Subcutaneous adipose tissue (tissue), 4 donors: ENCODE measurements around the gene RAB20. TPM values are rescaled to one million over a fixed set of nuclear protein-coding genes. Genes with fewer than 3 reads are reported as not detected.

ENCODE experiments used
- CTCF ChIP-seq: fragments of 450-650 bp; IDR thresholded peaks from one replicate; pipeline ENCODE4 v1.5.1; 2016; ENCODE audit warnings: low read depth, mild to moderate bottlenecking, control low read depth, antibody characterized with exemption, moderate library complexity
- total RNA-seq, 4 donors: library from RNA; depleted of rRNA; stranded (reverse); fragments of >200 nt; gene quantifications; one replicate each; pipeline ENCODE4 v1.1.0, GENCODE V29; 2016

The RAB20 gene
- total RNA-seq, 4 donors from 2014 or later = 26.6 to 78.5 (median 37.8) TPM

- TF ChIP-seq CTCF = no peak
These were observed 4.4 kb downstream of the RAB20 start for GRCh38 chr13:110557082-110557481.

GRCh38 chr13:110556224-110556606 lies 5.3 kb downstream of the RAB20 start:
- no peak for TF ChIP-seq CTCF

GRCh38 chr13:110555601-110556223 lies 5.8 kb downstream of the RAB20 start:
- TF ChIP-seq CTCF = no peak

GRCh38 chr13:110554946-110555345 lies 6.6 kb downstream of the RAB20 start:
- no peak for TF ChIP-seq CTCF

GRCh38 chr13:110554227-110554836 lies 7.2 kb downstream of the RAB20 start:
- TF ChIP-seq CTCF = no peak

- no peak for TF ChIP-seq CTCF
These were observed 8.1 kb downstream of the RAB20 start for GRCh38 chr13:110553417-110553816.

- TF ChIP-seq CTCF = no peak
These were observed 8.8 kb downstream of the RAB20 start for GRCh38 chr13:110552767-110553166.
